Skeletal muscle tissue (tissue), 4 donors: ENCODE measurements around the gene RTN3. TPM values are rescaled to one million over a fixed set of nuclear protein-coding genes. Genes with fewer than 3 reads are reported as not detected.

Experiments used
- H3K27ac ChIP-seq: one replicate; pipeline ENCODE4 v1.7.0; 2013; ENCODE audit warnings: mild to moderate bottlenecking, low read depth, low read length, inconsistent platforms
- H3K27me3 ChIP-seq, 3 donors: one replicate each; pipeline ENCODE4 v1.7.0; 2013; ENCODE audit warnings: low read length in 3 of 3; ENCODE audit not compliant: control insufficient read depth in 3 of 3, insufficient read depth in 3 of 3
- H3K36me3 ChIP-seq, 3 donors: one replicate each; pipeline ENCODE4 v1.7.0; 2013; ENCODE audit warnings: low read length in 3 of 3; ENCODE audit not compliant: control insufficient read depth in 3 of 3, insufficient read depth in 3 of 3
- H3K4me1 ChIP-seq, 3 donors: one replicate each; pipeline ENCODE4 v1.7.0; 2013; ENCODE audit warnings: low read length in 3 of 3, mild to moderate bottlenecking in 3 of 3; ENCODE audit not compliant: control insufficient read depth in 3 of 3, insufficient read depth in 3 of 3
- H3K4me3 ChIP-seq, 3 donors: one replicate each; pipeline ENCODE4 v1.7.0; 2013; ENCODE audit warnings: low read length in 3 of 3
- H3K9ac ChIP-seq, 3 donors: one replicate each; pipeline ENCODE4 v1.7.0; 2013; ENCODE audit warnings: low read length in 3 of 3, mild to moderate bottlenecking in 3 of 3, moderate library complexity in 2 of 3, low read depth in 1 of 3
- H3K9me3 ChIP-seq, 3 donors: one replicate each; pipeline ENCODE4 v1.7.0; 2013; ENCODE audit warnings: low read length in 3 of 3; ENCODE audit not compliant: control insufficient read depth in 3 of 3
- total RNA-seq: library from RNA; depleted of rRNA; stranded (reverse); fragments of >200 nt; gene quantifications from one replicate; pipeline ENCODE4 v1.2.3, GENCODE V29; 2014
- donor health status: Osteomylitis.

Gene RTN3
- total RNA-seq, 1 donor from 2014 or later, result 28.7 TPM

GRCh38 chr11:63667995-63668795 is 13.1 kb upstream of the RTN3 start:
- H3K4me3 ChIP-seq, result no peak overlapping the region
- no peak overlapping the region for H3K27ac ChIP-seq
- peak overlapping the region in 1 of 3 donors; percentile 20 for H3K9ac ChIP-seq
- no peaks in the 10 kb centered on the region for H3K36me3 ChIP-seq
- H3K27me3 ChIP-seq, result no peaks in the 10 kb centered on the region
- H3K4me1 ChIP-seq, result peaks cover 31 to 44% (median 34%) of the 10 kb centered on the region in 3 donors
- no peaks in the 10 kb centered on the region for H3K9me3 ChIP-seq

DNA sequence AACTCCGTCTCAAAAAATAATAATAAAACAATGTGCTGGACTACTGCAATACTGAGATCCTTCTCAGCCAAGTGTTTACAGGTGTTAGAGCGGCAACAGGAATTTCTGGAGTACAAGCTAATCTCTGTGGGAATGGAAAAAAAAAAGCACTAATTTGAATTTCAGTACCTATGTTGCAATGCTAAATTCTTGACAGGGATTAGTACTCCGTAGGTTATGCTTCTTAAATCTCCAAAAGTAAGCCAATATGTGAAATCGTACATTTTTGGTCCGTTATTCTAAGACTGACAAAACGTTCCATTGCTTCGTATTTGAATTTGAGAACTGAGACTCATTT is 11.2 kb upstream of the RTN3 start:
- peaks cover 28 to 47% (median 34%) of the 10 kb centered on the region in 3 donors for H3K4me1 ChIP-seq

GRCh38 chr11:63670433-63671321 is 10.6 kb upstream of the RTN3 start:
- Histone ChIP-seq H3K4me1 (peaks cover 28 to 47% (median 34%) of the 10 kb centered on the region in 3 donors), H3K27me3 (no peaks in the 10 kb centered on the region), H3K36me3 (no peaks in the 10 kb centered on the region), H3K27ac (peak overlapping the region; percentile 95), H3K9me3 (no peaks in the 10 kb centered on the region), H3K9ac (peak overlapping the region; percentile 80 to 84 (median 81)), H3K4me3 (peak overlapping the region; percentile 75 to 85 (median 83))

More for the DNA sequence above, 11.2 kb upstream of the RTN3 start:
- peak overlapping the region; percentile 75 to 85 (median 83) for H3K4me3 ChIP-seq
- peak overlapping the region; percentile 33 to 84 (median 80) for H3K9ac ChIP-seq
- no peaks in the 10 kb centered on the region for H3K36me3 ChIP-seq
- no peaks in the 10 kb centered on the region for H3K9me3 ChIP-seq
- H3K27ac ChIP-seq, result peak overlapping the region; percentile 95
- H3K27me3 ChIP-seq, result no peaks in the 10 kb centered on the region

- H3K4me1 ChIP-seq, result peaks cover 26 to 46% (median 32%) of the 10 kb centered on the region in 3 donors
- peak within 1 kb of the TSS; percentile 95 for H3K27ac ChIP-seq
- peak within 1 kb of the TSS; percentile 81 to 87 (median 84) for H3K9ac ChIP-seq
- peak within 1 kb of the TSS; percentile 75 to 85 (median 83) for H3K4me3 ChIP-seq
- H3K27me3 ChIP-seq, result no peaks in the 10 kb centered on the region
- H3K36me3 ChIP-seq, result no peaks in the 10 kb centered on the region
- no peaks in the 10 kb centered on the region for H3K9me3 ChIP-seq
Measured at GRCh38 chr11:63671322-63672155, 9.8 kb upstream of the RTN3 start, which contains the start of gene ATL3. Gene ATL3, minus strand, starts transcription at chr11:63671376. Its CDS starts 41 bp downstream, at chr11:63671335.

DNA sequence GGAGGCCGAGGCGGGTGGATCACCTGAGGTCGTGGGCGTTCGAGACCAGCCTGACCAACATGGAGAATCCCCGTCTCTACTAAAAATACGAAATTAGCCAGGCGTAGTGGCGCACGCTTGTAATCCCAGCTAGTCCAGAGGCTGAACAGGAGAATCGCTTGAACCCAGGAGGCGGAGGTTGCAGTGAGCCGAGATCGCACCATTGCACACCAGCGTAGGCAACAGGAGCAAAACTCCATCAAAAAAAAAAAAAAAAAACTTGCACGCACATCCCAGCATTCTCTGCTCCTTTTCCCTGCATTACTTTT is 9.2 kb upstream of the RTN3 start:
- Histone ChIP-seq H3K36me3 (no peaks in the 10 kb centered on the region), H3K9me3 (no peaks in the 10 kb centered on the region), H3K4me1 (peaks cover 20 to 41% (median 29%) of the 10 kb centered on the region in 3 donors), H3K27me3 (no peaks in the 10 kb centered on the region), H3K27ac (peak overlapping the region; percentile 95), H3K9ac (peak overlapping the region in 2 of 3 donors; percentile 81 to 84), H3K4me3 (peak overlapping the region in 2 of 3 donors; percentile 83 to 85)

DNA sequence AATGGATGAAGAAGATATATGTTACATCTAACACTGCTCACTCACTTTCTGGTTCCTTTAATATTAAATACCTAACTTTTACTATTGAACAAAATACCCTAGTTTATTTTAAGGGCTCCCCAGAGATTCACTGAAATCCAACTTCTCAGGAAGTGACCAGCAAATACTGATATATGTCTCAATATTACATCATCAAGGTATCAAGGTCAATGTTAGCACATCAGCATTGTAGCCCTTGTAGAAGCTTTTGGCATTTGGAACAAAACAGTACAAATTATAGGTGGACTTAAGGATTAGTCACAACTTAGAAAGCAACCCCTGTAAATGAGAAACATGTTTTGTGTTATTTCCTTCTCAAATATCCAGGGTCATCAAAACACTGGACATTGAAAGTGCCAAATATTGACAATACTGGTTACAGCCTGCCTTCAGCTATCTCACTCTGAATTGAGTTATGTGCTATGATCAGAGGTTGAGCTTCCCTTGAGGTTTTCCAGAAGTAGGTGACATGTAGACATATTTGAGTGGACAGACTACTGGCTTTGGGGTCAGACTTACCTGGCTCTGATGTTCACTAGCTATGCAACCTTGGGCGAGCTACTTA is 8.3 kb upstream of the RTN3 start:
- peak overlapping the region; percentile 80 for H3K27ac ChIP-seq

DNA sequence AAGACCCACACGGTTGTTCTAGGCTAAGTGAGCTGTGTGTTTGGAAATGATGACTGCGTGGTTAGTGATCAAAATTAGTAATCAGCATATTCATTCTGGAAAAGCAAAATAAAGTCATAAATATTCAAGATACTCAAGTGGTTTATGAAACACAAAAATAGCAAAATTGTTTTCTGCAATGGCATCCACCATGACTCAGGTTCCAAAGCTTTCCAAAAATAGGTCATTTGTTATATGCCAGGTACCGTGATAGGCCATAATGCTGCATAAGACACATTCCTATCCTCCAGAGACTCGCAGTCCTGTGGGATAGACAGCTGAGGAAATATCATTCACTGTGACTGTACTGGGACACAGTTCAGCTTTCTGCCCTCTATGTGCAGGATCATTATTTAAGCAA is 7.7 kb upstream of the RTN3 start:
- Histone ChIP-seq H3K4me3 (no peak overlapping the region), H3K36me3 (no peaks in the 10 kb centered on the region), H3K27me3 (no peaks in the 10 kb centered on the region), H3K9ac (peak overlapping the region in 1 of 3 donors; percentile 17), H3K9me3 (no peaks in the 10 kb centered on the region), H3K4me1 (peaks cover 9 to 28% (median 19%) of the 10 kb centered on the region in 3 donors), H3K27ac (peak overlapping the region; percentile 80)

More for the DNA sequence above, 8.3 kb upstream of the RTN3 start:
- Histone ChIP-seq H3K9ac (peak overlapping the region in 1 of 3 donors; percentile 17), H3K4me1 (peaks cover 11 to 32% (median 21%) of the 10 kb centered on the region in 3 donors), H3K36me3 (no peaks in the 10 kb centered on the region), H3K9me3 (no peaks in the 10 kb centered on the region), H3K4me3 (no peak overlapping the region), H3K27me3 (no peaks in the 10 kb centered on the region)

GRCh38 chr11:63680834-63681320 is 423 bp upstream of the RTN3 start:
- H3K36me3 ChIP-seq, result no peaks in the 10 kb centered on the region
- H3K4me1 ChIP-seq, result peaks cover 17 to 40% (median 18%) of the 10 kb centered on the region in 3 donors
- H3K27ac ChIP-seq, result peak overlapping the region; percentile 89
- peak overlapping the region; percentile 86 to 94 (median 90) for H3K9ac ChIP-seq
- H3K27me3 ChIP-seq, result no peaks in the 10 kb centered on the region
- H3K4me3 ChIP-seq, result peak overlapping the region; percentile 90 to 97 (median 95)
- H3K9me3 ChIP-seq, result no peaks in the 10 kb centered on the region
